Heart right ventricle (tissue), 16 donors: ENCODE data around the gene LMBR1L. TPM values are rescaled to one million over a fixed set of nuclear protein-coding genes. Genes with fewer than 3 reads are reported as not detected.

Experiments
- ATAC-seq, 8 donors: fragments of 200-7000 bp; cut with Tn5 transposase; one replicate each; pipeline ENCODE4 v1.9.1; 2020; ENCODE audit warnings: mild to moderate bottlenecking in 8 of 8, moderate library complexity in 8 of 8, moderate number of reproducible peaks in 1 of 8
- DNase-seq, 2 donors: peaks; one replicate each; pipeline ENCODE4 v3.0.0-alpha.2; 2020
- H3K27ac ChIP-seq, 10 donors: fragments of 200-600 bp; sonication (generic) in 2 of 10; one replicate each; pipeline versions ENCODE4 v1.5.0 to v1.8.0; 2020 to 2022; ENCODE audit warnings: mild to moderate bottlenecking in 3 of 10
- H3K27me3 ChIP-seq, 7 donors: fragments of 200-600 bp; one replicate each; pipeline ENCODE4 v1.8.0; 2021 to 2022; ENCODE audit warnings: mild to moderate bottlenecking in 2 of 7
- H3K36me3 ChIP-seq, 9 donors: fragments of 200-600 bp; sonication (generic) in 1 of 9; one replicate each; pipeline versions ENCODE4 v1.5.0 to v1.8.0; 2020 to 2022; ENCODE audit warnings: mild to moderate bottlenecking in 2 of 9
- H3K4me1 ChIP-seq, 9 donors: fragments of 200-600 bp; sonication (generic) in 1 of 9; one replicate each; pipeline versions ENCODE4 v1.5.0 to v1.8.0; 2020 to 2022; ENCODE audit warnings: mild to moderate bottlenecking in 4 of 9
- H3K4me3 ChIP-seq, 10 donors: fragments of 200-600 bp; sonication (generic) in 2 of 10; one replicate each; pipeline versions ENCODE4 v1.5.0 to v1.8.0; 2020 to 2022; ENCODE audit warnings: mild to moderate bottlenecking in 7 of 10, moderate library complexity in 2 of 10
- H3K9me3 ChIP-seq, 11 donors: fragments of 200-600 bp in 10 of 11; sonication (generic) in 2 of 11; one replicate each; pipeline versions ENCODE4 v1.5.0 to v1.8.0; 2013 to 2022; ENCODE audit warnings: mild to moderate bottlenecking in 2 of 11, control low read depth in 1 of 11, moderate library complexity in 1 of 11
- CTCF ChIP-seq, 9 donors: fragments of 200-600 bp; sonication (generic) in 2 of 9; IDR thresholded peaks; one replicate each; pipeline versions ENCODE4 v1.5.0 to v1.8.0; 2021 to 2022; ENCODE audit warnings: antibody characterized with exemption in 9 of 9, mild to moderate bottlenecking in 5 of 9, moderate library complexity in 1 of 9
- WGBS, 2 donors: extraction: QIAGEN DNeasy Blood & Tissue Kit; methylation state at CpG; one replicate each; pipeline ENCODE4 v1.1.7; 2013; ENCODE audit warnings: inconsistent platforms in 1 of 2; 5-methylcytosine and 5-hydroxymethylcytosine counted together
- intact Hi-C, 10 donors: fragments of 100-400 bp; cut with DNase I; formaldehyde crosslinking; loops; one replicate each; pipeline versions ENCODE4 v1.11.1 to v1.14.2; 2022
- polyA plus RNA-seq, 2 donors: library from polyadenylated mRNA; stranded (reverse); fragments of 200-250 nt; gene quantifications; one replicate each; pipeline ENCODE4 v1.2.3, GENCODE V29; 2013
- total RNA-seq, 10 donors: library from RNA; stranded (reverse); fragmentation: NEBNext Ultra II Directional in 3 of 10; extraction: Animal tissue kit (Norgen Biotek cat#: 25700) in 3 of 10; gene quantifications; one replicate each; pipeline versions ENCODE4 v1.2.1 to v1.2.4, GENCODE V29; 2021 to 2023
- donor health status: Arrhythmogenic right ventricular cardiomyopathy.
- donor health status: ischemic (EF 13 %, LVEDD 7.1; RV severe dilation, severe dysfunction).
- donor health status: healthy with polysubstance abuse.
- donor health status: DM: no; HTN: yes; CAD: no.
- donor health status: DM: no; HTN: no; CAD: no.
- donor health status: ischemic (EF 25% LVEDD 6.9; RV normal size, moderate dysfunction).
- donor health status: ischemic (EF 25% LVEDD 5.7; RV mildly dilated, moderate dysfunction).
- donor health status: healthy.
- donor health status: DM: yes; HTN: yes; CAD: no.
- donor health status: Ischemic cardiomyopathy.
- donor health status: ischemic (EF 35%, LVEDD 5.7; RV mildly dilated, moderate dysfunction).
- donor health status: nonischemic (EF 11% LVEDD 7.7; RV severe dilation, severe dysfunction).
- donor health status: DM: yes; HTN: yes; CAD: no.
- donor health status: PGD.
- donor health status: ischemic (EF 29% LVEDD 5.4; RV normal size, mild dysfunction).
- donor health status: nonischemic (EF 23%, LVEDD 6.1; RV moderate dilation, normal function).

Gene LMBR1L
- total and polyA plus RNA-seq, 12 donors, result 21.5 to 51.8 (median 30.8) TPM

DNA sequence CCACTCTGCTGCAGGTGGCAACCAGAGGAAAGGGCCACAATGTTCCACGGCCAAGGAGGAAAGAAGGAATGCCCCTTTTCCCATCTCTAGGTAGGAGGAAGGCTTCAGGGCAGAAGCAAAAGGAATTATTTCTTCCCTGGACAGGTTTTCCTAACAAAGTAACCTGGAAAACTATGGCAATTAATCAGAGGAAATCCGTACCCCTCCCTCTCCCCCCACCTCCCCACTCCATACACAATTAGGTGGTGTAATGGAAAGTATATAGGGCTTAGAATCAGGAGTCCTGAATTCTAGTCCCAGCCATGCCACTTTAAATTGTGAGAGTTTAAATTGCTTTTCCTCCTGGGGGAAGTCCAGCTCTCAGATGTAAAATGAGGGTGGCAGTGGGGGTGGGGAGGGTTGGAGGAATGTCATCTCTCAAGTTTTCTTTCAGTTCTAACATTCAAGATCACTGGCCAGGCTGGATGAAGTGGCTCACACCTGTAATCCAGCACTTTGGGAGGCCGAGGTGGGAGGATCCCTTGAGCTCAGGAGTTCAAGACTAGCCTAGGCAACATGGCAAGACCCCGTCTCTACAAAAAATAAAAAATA lies 17.7 kb downstream of the LMBR1L start:
- Histone ChIP-seq H3K4me1 (peaks cover 39 to 73% (median 70%) of the 10 kb centered on the region in 9 donors), H3K27me3 (peaks cover 10 to 75% (median 52%) of the 10 kb centered on the region in 7 donors), H3K36me3 (peaks cover 0 to 25% (median 15%) of the 10 kb centered on the region in 9 donors), H3K4me3 (peak overlapping the region in 6 of 10 donors; percentile 22 to 52 (median 50)), H3K27ac (peak overlapping the region in 4 of 10 donors; percentile 14 to 49 (median 34)), H3K9me3 (no peaks in the 10 kb centered on the region)
- DNase-seq, result no peak
- intact Hi-C loops, result no loop called here
- WGBS, 2 donors, result 65 to 70% methylated on average over 4 of the region's 4 CpGs
- TF ChIP-seq CTCF (IDR thresholded peaks at IDR 0.05), result no peak
- no peak for ATAC-seq

GRCh38 chr12:49092086-49092815 lies 18.4 kb downstream of the LMBR1L start:
- Histone ChIP-seq H3K27ac (peak overlapping the region in 4 of 10 donors; percentile 17 to 35 (median 32)), H3K4me3 (peak overlapping the region; percentile 11 to 51 (median 42)), H3K4me1 (peaks cover 39 to 76% (median 72%) of the 10 kb centered on the region in 9 donors), H3K36me3 (peaks cover 0 to 18% (median 8%) of the 10 kb centered on the region in 9 donors), H3K27me3 (peaks cover 10 to 75% (median 52%) of the 10 kb centered on the region in 7 donors), H3K9me3 (no peaks in the 10 kb centered on the region)
- intact Hi-C loops, result no loop called here
- DNase-seq (peak in 1 of 2 donors; percentile 39), ATAC-seq (peak in 4 of 8 donors; percentile 11 to 28 (median 26))
- peak in 6 of 9 donors; percentile 29 to 53 (median 44) for TF ChIP-seq CTCF (IDR thresholded peaks at IDR 0.05)
- WGBS, 2 donors, result 4 to 7% methylated on average over 30 to 32 of the region's 32 CpGs

GRCh38 chr12:49091836-49092085 lies 18.9 kb downstream of the LMBR1L start:
- Histone ChIP-seq H3K4me1 (peaks cover 39 to 76% (median 72%) of the 10 kb centered on the region in 9 donors), H3K27ac (peak overlapping the region in 4 of 10 donors; percentile 17 to 36 (median 32)), H3K4me3 (peak overlapping the region; percentile 11 to 51 (median 42)), H3K9me3 (no peaks in the 10 kb centered on the region), H3K36me3 (peaks cover 0 to 13% (median 3%) of the 10 kb centered on the region in 9 donors), H3K27me3 (peaks cover 10 to 75% (median 52%) of the 10 kb centered on the region in 7 donors)
- DNase-seq (no peak), ATAC-seq (no peak)
- intact Hi-C loops, result no loop called here
- no peak for TF ChIP-seq CTCF (IDR thresholded peaks at IDR 0.05)
- WGBS, 2 donors, result 1 to 4% methylated on average over 13 to 14 of the region's 14 CpGs

DNA sequence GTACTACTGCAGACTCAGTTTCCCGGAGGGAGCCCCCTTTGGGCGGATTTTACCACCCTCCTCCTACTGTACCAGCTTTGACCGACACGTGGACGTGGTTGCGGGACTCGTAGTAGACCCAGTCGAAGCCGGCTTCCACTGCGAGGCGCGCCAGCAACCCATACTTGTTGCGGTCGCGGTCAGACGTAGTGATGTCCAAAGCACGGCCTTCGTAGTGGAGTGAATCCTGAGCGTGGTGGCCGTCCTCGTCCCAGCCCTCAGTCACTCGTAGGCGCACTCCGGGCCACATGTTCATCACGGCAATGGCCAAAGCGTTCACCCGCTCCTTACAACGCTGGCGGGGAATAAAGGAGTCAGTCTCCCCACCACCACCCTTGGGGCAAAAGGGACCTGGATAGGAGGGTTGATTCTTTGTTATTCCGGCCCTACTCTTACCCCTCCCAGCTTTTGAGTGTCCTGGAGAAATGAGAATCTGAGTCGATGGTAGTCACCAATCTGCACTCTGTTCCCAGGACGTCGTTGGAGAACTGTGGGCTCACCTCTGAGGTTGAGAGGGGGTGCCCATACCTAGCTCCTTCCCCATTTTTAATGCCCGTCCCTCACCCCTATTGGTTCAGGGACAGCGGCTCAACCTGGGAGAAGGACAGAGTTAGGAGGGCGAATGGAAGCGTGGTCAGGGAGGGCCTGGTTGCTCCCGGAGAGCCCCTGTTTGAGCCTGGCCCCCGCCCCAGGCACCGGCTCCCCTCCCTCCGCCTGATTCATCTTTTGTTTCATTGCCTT lies 19.4 kb downstream of the LMBR1L start:
- Histone ChIP-seq H3K36me3 (peaks cover 0 to 8% (median 0%) of the 10 kb centered on the region in 9 donors), H3K27me3 (peaks cover 10 to 75% (median 52%) of the 10 kb centered on the region in 7 donors), H3K4me1 (peaks cover 39 to 76% (median 72%) of the 10 kb centered on the region in 9 donors), H3K9me3 (no peaks in the 10 kb centered on the region), H3K4me3 (peak overlapping the region in 8 of 10 donors; percentile 22 to 51 (median 45)), H3K27ac (peak overlapping the region in 3 of 10 donors; percentile 17 to 36 (median 34))
- WGBS, 2 donors, result 43 to 52% methylated on average over 41 of the region's 41 CpGs
- DNase-seq (no peak), ATAC-seq (no peak)
- intact Hi-C loops, result no loop called here
- no peak for TF ChIP-seq CTCF (IDR thresholded peaks at IDR 0.05)
